H9 (cell line): Measurements from ENCODE around the gene EXOG. TPM values are rescaled to one million over a fixed set of nuclear protein-coding genes. Genes with fewer than 3 reads are reported as not detected.

Source experiments
- DNase-seq: peaks from one replicate; pipeline ENCODE4 v3.0.0-alpha.2; 2017
- H2AFZ ChIP-seq: one replicate; pipeline ENCODE4 v1.6.1; 2013; ENCODE audit warnings: mild to moderate bottlenecking, low read length, control low read depth, moderate library complexity
- H2AK5ac ChIP-seq: 2 replicates; pipeline ENCODE4 v1.6.1; 2013; ENCODE audit warnings: low read length, control low read depth, mixed read lengths; ENCODE audit not compliant: insufficient read length
- H2BK120ac ChIP-seq: one replicate; pipeline ENCODE4 v1.6.1; 2013; ENCODE audit warnings: low read depth, mild to moderate bottlenecking, low read length, control low read depth, inconsistent platforms; ENCODE audit not compliant: poor library complexity, severe bottlenecking
- H2BK12ac ChIP-seq: 2 replicates; pipeline ENCODE4 v1.6.1; 2013; ENCODE audit warnings: low read length, control low read depth, mixed read lengths, low read depth; ENCODE audit not compliant: insufficient read length
- H2BK15ac ChIP-seq: 2 replicates; pipeline ENCODE4 v1.6.1; 2013; ENCODE audit warnings: low read depth, low read length, control low read depth
- H2BK20ac ChIP-seq: one replicate; pipeline ENCODE4 v1.6.1; 2013; ENCODE audit warnings: low read depth, mild to moderate bottlenecking, low read length, control low read depth, inconsistent platforms; ENCODE audit not compliant: poor library complexity, severe bottlenecking
- H2BK5ac ChIP-seq: 2 replicates; pipeline ENCODE4 v1.6.1; 2013; ENCODE audit warnings: low read length, control low read depth, mixed read lengths; ENCODE audit not compliant: insufficient read length
- H3K14ac ChIP-seq: 2 replicates; pipeline ENCODE4 v1.6.1; 2013; ENCODE audit warnings: low read length, control low read depth; ENCODE audit not compliant: insufficient read depth
- H3K18ac ChIP-seq: 2 replicates; pipeline ENCODE4 v1.6.1; 2013; ENCODE audit warnings: low read depth, mild to moderate bottlenecking, mixed read lengths, low read length, control low read depth; ENCODE audit not compliant: insufficient read length
- H3K23ac ChIP-seq: 2 replicates; pipeline ENCODE4 v1.6.1; 2013; ENCODE audit warnings: low read length, control low read depth, mixed read lengths, low read depth; ENCODE audit not compliant: insufficient read length
- H3K23me2 ChIP-seq: 2 replicates; pipeline ENCODE4 v1.6.1; 2013; ENCODE audit warnings: low read depth, mild to moderate bottlenecking, mixed read lengths, low read length, control low read depth; ENCODE audit not compliant: insufficient read length, poor library complexity, severe bottlenecking
- H3K27ac ChIP-seq: 2 replicates; pipeline ENCODE4 v1.5.1; 2013; ENCODE audit warnings: low read length, control low read depth, mixed read lengths, low read depth; ENCODE audit not compliant: insufficient read length
- H3K27me3 ChIP-seq: 2 replicates; pipeline ENCODE4 v1.6.1; 2013; ENCODE audit warnings: low read length, control low read depth, inconsistent platforms; ENCODE audit not compliant: insufficient read depth
- H3K4ac ChIP-seq: 2 replicates; pipeline ENCODE4 v1.6.1; 2013; ENCODE audit warnings: low read depth, mild to moderate bottlenecking, control low read depth, inconsistent platforms, low read length, moderate library complexity
- H3K4me1 ChIP-seq: 2 replicates; pipeline ENCODE4 v1.6.1; 2013; ENCODE audit warnings: low read length, control low read depth, inconsistent platforms; ENCODE audit not compliant: insufficient read depth
- H3K4me2 ChIP-seq: 2 replicates; pipeline ENCODE4 v1.6.1; 2013; ENCODE audit warnings: low read length, control low read depth, mixed read lengths; ENCODE audit not compliant: insufficient read length, insufficient read depth
- H3K56ac ChIP-seq: 2 replicates; pipeline ENCODE4 v1.6.1; 2013; ENCODE audit warnings: low read depth, mild to moderate bottlenecking, mixed read lengths, low read length, control low read depth; ENCODE audit not compliant: insufficient read length
- H3K79me1 ChIP-seq: 2 replicates; pipeline ENCODE4 v1.6.1; 2013; ENCODE audit warnings: low read depth, mild to moderate bottlenecking, moderate library complexity, low read length, control low read depth, inconsistent platforms; ENCODE audit not compliant: insufficient read depth, poor library complexity, severe bottlenecking
- H3K79me2 ChIP-seq: 2 replicates; pipeline ENCODE4 v1.6.1; 2013; ENCODE audit warnings: low read length, control low read depth, inconsistent platforms; ENCODE audit not compliant: insufficient read depth
- H3K9ac ChIP-seq: 2 replicates; pipeline ENCODE4 v1.6.1; 2013; ENCODE audit warnings: low read length, control low read depth, mixed read lengths; ENCODE audit not compliant: insufficient read length; ENCODE audit errors: extremely low read depth
- H3K9me3 ChIP-seq: one replicate; pipeline ENCODE4 v1.6.1; 2013; ENCODE audit warnings: low read depth, low read length, inconsistent platforms; ENCODE audit not compliant: control insufficient read depth
- H3T11ph ChIP-seq: one replicate; pipeline ENCODE4 v1.6.1; 2013; ENCODE audit warnings: mild to moderate bottlenecking, low read length, control low read depth, inconsistent platforms
- H4K20me1 ChIP-seq: one replicate; pipeline ENCODE4 v1.6.1; 2013; ENCODE audit not compliant: control insufficient read depth, insufficient read length, insufficient read depth
- H4K5ac ChIP-seq: 2 replicates; pipeline ENCODE4 v1.6.1; 2013; ENCODE audit warnings: low read depth, mild to moderate bottlenecking, mixed read lengths, low read length, control low read depth; ENCODE audit not compliant: insufficient read length
- H4K8ac ChIP-seq: replicated peaks from 2 replicates; pipeline ENCODE4 v1.6.1; 2013; ENCODE audit warnings: low read length, control low read depth, mixed read lengths, low read depth; ENCODE audit not compliant: insufficient read length
- H4K91ac ChIP-seq: 2 replicates; pipeline ENCODE4 v1.6.1; 2013; ENCODE audit warnings: low read depth, mild to moderate bottlenecking, moderate library complexity, mixed read lengths, low read length, control low read depth; ENCODE audit not compliant: insufficient read length
- H3K27ac Mint-ChIP-seq, 3 experiments: 2 replicates in 2 of 3; 3 replicates in 1 of 3; pipeline ENCODE4 v1.8.0; 2020 to 2021; ENCODE audit warnings: mixed read lengths in 3 of 3, mild to moderate bottlenecking in 1 of 3, moderate library complexity in 1 of 3
- H3K27me3 Mint-ChIP-seq: 2 replicates; pipeline ENCODE4 v1.8.0; 2021; ENCODE audit warnings: low read depth, mild to moderate bottlenecking, moderate library complexity, mixed read lengths
- H3K36me3 Mint-ChIP-seq, 3 experiments: 2 replicates in 2 of 3; 3 replicates in 1 of 3; pipeline ENCODE4 v1.8.0; 2020 to 2021; ENCODE audit warnings: low read depth in 3 of 3, mixed read lengths in 3 of 3; ENCODE audit not compliant: insufficient read depth in 1 of 3
- H3K4me1 Mint-ChIP-seq, 2 experiments: 2 replicates each; pipeline ENCODE4 v1.8.0; 2020; ENCODE audit warnings: mixed read lengths in 2 of 2
- H3K4me3 Mint-ChIP-seq, 2 experiments: 2 replicates in 1 of 2; 3 replicates in 1 of 2; pipeline ENCODE4 v1.8.0; 2020 to 2021; ENCODE audit warnings: mild to moderate bottlenecking in 2 of 2, mixed read lengths in 2 of 2, moderate library complexity in 1 of 2
- H3K9me3 Mint-ChIP-seq, 2 experiments: 2 replicates in 1 of 2; 3 replicates in 1 of 2; pipeline ENCODE4 v1.8.0; 2020; ENCODE audit warnings: mild to moderate bottlenecking in 2 of 2, mixed read lengths in 2 of 2, moderate library complexity in 1 of 2
- WGBS: extraction: QIAGEN DNeasy Blood & Tissue Kit; methylation state at CpG from one replicate; pipeline ENCODE4 v1.1.7; 2013; ENCODE audit warnings: missing lambda C conversion rate, low lambda C conversion rate, mixed read lengths; ENCODE audit not compliant: insufficient read length; ENCODE audit errors: extremely low coverage; 5-methylcytosine and 5-hydroxymethylcytosine counted together
- total RNA-seq: library from RNA; stranded (reverse); gene quantifications from 2 replicates; pipeline ENCODE4 v1.2.1, GENCODE V29; 2021
- TF ChIP-seq, protein P1 (sequence below): fragments of 200-600 bp; sonication (generic); conservative IDR thresholded peaks from 3 replicates; pipeline ENCODE4 v1.8.0; 2021; ENCODE audit warnings: antibody characterized with exemption, mild to moderate bottlenecking

EXOG gene
- total RNA-seq, 1 experiment from 2014 or later: 14.1 TPM

DNA sequence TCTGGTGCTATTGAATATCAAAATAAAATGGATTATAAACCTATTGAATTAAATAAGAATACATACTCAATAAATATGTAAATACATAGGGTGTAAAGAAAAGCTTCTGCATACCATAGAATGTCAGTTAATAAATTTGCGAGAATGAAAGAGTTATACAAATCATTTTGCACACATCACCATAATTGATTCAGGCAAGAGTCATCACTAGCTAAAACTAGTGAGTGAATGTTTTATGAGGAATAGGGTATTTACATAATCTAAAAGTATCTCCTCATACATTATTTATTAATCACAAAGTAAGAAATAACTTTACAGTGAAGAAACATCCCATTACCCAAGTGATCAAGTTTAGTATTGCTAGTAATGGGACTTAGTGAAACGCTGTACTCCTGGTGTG, 13.6 kb downstream of the EXOG start:
- Histone ChIP-seq H3K4ac (no peak overlapping the region), H4K20me1 (no peaks in the 10 kb centered on the region), H3K9me3 (no peaks in the 10 kb centered on the region), H4K8ac (no peak overlapping the region), H3K23ac (no peak overlapping the region), H3K9ac (no peak overlapping the region), H2AK5ac (no peak overlapping the region), H3K23me2 (no peaks in the 10 kb centered on the region), H3K27ac (no peak overlapping the region), H4K5ac (no peak overlapping the region), H4K91ac (no peak overlapping the region), H3K4me1 (no peaks in the 10 kb centered on the region), H2BK120ac (no peak overlapping the region), H2BK20ac (no peak overlapping the region), H2BK15ac (no peak overlapping the region), H3T11ph (no peak overlapping the region), H3K27me3 (no peaks in the 10 kb centered on the region), H3K14ac (no peak overlapping the region), H2AFZ (no peak overlapping the region), H3K79me2 (no peaks in the 10 kb centered on the region), H2BK12ac (no peak overlapping the region), H3K56ac (no peak overlapping the region), H3K4me2 (no peak overlapping the region), H3K18ac (no peak overlapping the region), H3K79me1 (no peaks in the 10 kb centered on the region), H2BK5ac (no peak overlapping the region)
- no peaks in the 10 kb centered on the region for H3K9me3 Mint-ChIP-seq
- no peak overlapping the region for H3K4me3 Mint-ChIP-seq
- no peaks in the 10 kb centered on the region for H3K4me1 Mint-ChIP-seq
- no peaks in the 10 kb centered on the region for H3K27me3 Mint-ChIP-seq
- no CpG with 5 or more reads among the region's 2 CpGs for WGBS
- TF ChIP-seq, protein P1, sequence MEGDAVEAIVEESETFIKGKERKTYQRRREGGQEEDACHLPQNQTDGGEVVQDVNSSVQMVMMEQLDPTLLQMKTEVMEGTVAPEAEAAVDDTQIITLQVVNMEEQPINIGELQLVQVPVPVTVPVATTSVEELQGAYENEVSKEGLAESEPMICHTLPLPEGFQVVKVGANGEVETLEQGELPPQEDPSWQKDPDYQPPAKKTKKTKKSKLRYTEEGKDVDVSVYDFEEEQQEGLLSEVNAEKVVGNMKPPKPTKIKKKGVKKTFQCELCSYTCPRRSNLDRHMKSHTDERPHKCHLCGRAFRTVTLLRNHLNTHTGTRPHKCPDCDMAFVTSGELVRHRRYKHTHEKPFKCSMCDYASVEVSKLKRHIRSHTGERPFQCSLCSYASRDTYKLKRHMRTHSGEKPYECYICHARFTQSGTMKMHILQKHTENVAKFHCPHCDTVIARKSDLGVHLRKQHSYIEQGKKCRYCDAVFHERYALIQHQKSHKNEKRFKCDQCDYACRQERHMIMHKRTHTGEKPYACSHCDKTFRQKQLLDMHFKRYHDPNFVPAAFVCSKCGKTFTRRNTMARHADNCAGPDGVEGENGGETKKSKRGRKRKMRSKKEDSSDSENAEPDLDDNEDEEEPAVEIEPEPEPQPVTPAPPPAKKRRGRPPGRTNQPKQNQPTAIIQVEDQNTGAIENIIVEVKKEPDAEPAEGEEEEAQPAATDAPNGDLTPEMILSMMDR: no peak
- no peak for DNase-seq
- H3K36me3 Mint-ChIP-seq: peaks cover 10 to 38% (median 24%) of the 10 kb centered on the region in 3 experiments; a peak in 6 of 7 replicates
- H3K27ac Mint-ChIP-seq: no peak overlapping the region
